ENCODE results near the gene BAIAP3. TPM values are rescaled to one million over a fixed set of nuclear protein-coding genes. Genes with fewer than 3 reads are reported as not detected.

Gene BAIAP3
- total RNA-seq, 2 experiments from 2014 or later: 19.6 to 21.5 TPM

- CTCF ChIA-PET: interaction anchor here (3.8 kb wide), 1 partner anchor 16 kb away, joined by 15 read pairs; no protein-coding TSS in a partner anchor
- H3K4me3 ChIP-seq (ENCODE audit: low read length): peak overlapping the region; percentile 26
- no peaks in the 10 kb centered on the region for H3K27me3 ChIP-seq (ENCODE audit: control insufficient read depth in 1 of 2, insufficient read depth in 2 of 2, low read length in 2 of 2)
- intact Hi-C loops (cut with DNase I, micrococcal nuclease): no loop called here
- H3K27me3 Mint-ChIP-seq: no peaks in the 10 kb centered on the region
- H3K36me3 ChIP-seq (ENCODE audit: insufficient read depth, low read length): peaks cover 40% of the 10 kb centered on the region
- H3K36me3 Mint-ChIP-seq (ENCODE audit: low read depth): peaks cover 37% of the 10 kb centered on the region
- H3K27ac ChIP-seq (ENCODE audit: low read depth in 1 of 2, low read length in 2 of 2): no peak overlapping the region
- peak overlapping the region; percentile 61 for H3K27ac Mint-ChIP-seq
- peak; percentile 32 to 84 (median 58) for DNase-seq
- peak; percentile 73 for ATAC-seq (ENCODE audit: poor library complexity)
- TF ChIP-seq CTCF (IDR thresholded peaks at IDR 0.05): no peak
- peak overlapping the region; percentile 78 for H3K4me3 Mint-ChIP-seq
- no peaks in the 10 kb centered on the region for H3K9me3 ChIP-seq (ENCODE audit: control insufficient read depth in 1 of 2, insufficient read depth in 1 of 2, low read length in 2 of 2)
- peaks cover 9% of the 10 kb centered on the region for H3K4me1 Mint-ChIP-seq (ENCODE audit: low read depth)
- H3K4me1 ChIP-seq (ENCODE audit: insufficient read depth, low read length): peaks cover 23% of the 10 kb centered on the region
- H3K9me3 Mint-ChIP-seq: no peaks in the 10 kb centered on the region
- POLR2A ChIA-PET: interaction anchor here (1.0 to 2.9 kb wide), 2 partner anchors 11 to 41 kb away, joined by 3 to 7 read pairs; partner anchors contain the start of gene UQCC4
Measured at GRCh38 chr16:1379304-1380076, 46.0 kb downstream of the BAIAP3 start.

GRCh38 chr16:1380195-1380594 is 46.8 kb downstream of the BAIAP3 start:
- Histone ChIP-seq H3K4me3 (ENCODE audit: low read length) (no peak overlapping the region), H3K36me3 (ENCODE audit: insufficient read depth, low read length) (peaks cover 36% of the 10 kb centered on the region), H3K27me3 (ENCODE audit: control insufficient read depth in 1 of 2, insufficient read depth in 2 of 2, low read length in 2 of 2) (no peaks in the 10 kb centered on the region), H3K27ac (ENCODE audit: low read depth in 1 of 2, low read length in 2 of 2) (no peak overlapping the region), H3K9me3 (ENCODE audit: control insufficient read depth in 1 of 2, insufficient read depth in 1 of 2, low read length in 2 of 2) (no peaks in the 10 kb centered on the region), H3K4me1 (ENCODE audit: insufficient read depth, low read length) (peaks cover 23% of the 10 kb centered on the region)
- ATAC-seq (ENCODE audit: poor library complexity) (no peak), DNase-seq (no peak)
- H3K36me3 Mint-ChIP-seq (ENCODE audit: low read depth): peaks cover 43% of the 10 kb centered on the region
- no peaks in the 10 kb centered on the region for H3K9me3 Mint-ChIP-seq
- TF ChIP-seq CTCF (IDR thresholded peaks at IDR 0.05): no peak
- H3K4me1 Mint-ChIP-seq (ENCODE audit: low read depth): peaks cover 9% of the 10 kb centered on the region
- intact Hi-C loops (cut with DNase I, micrococcal nuclease): no loop called here
- H3K4me3 Mint-ChIP-seq: peak overlapping the region; percentile 78
- no peaks in the 10 kb centered on the region for H3K27me3 Mint-ChIP-seq
- ChIA-PET CTCF (interaction anchor here (0.6 to 3.8 kb wide), 2 partner anchors 16 to 121 kb away, joined by 3 to 15 read pairs; no protein-coding TSS in a partner anchor), POLR2A (interaction anchor here (1.0 to 2.9 kb wide), 2 partner anchors 11 to 41 kb away, joined by 3 to 7 read pairs; partner anchors contain the start of gene UQCC4)
- peak overlapping the region; percentile 61 for H3K27ac Mint-ChIP-seq

- H3K4me1 Mint-ChIP-seq (ENCODE audit: low read depth): peaks cover 9% of the 10 kb centered on the region
Measured at GRCh38 chr16:1381612-1382406, 48.4 kb downstream of the BAIAP3 start.

More at GRCh38 chr16:1381612-1382406, 48.4 kb downstream of the BAIAP3 start:
- ATAC-seq (ENCODE audit: poor library complexity) (no peak), DNase-seq (no peak)
- H3K9me3 ChIP-seq (ENCODE audit: control insufficient read depth in 1 of 2, insufficient read depth in 1 of 2, low read length in 2 of 2): no peaks in the 10 kb centered on the region
- Mint-ChIP-seq H3K27ac (no peak overlapping the region), H3K9me3 (no peaks in the 10 kb centered on the region), H3K36me3 (ENCODE audit: low read depth) (peaks cover 38% of the 10 kb centered on the region), H3K4me3 (no peak overlapping the region), H3K27me3 (no peaks in the 10 kb centered on the region)
- no peak overlapping the region for H3K27ac ChIP-seq (ENCODE audit: low read depth in 1 of 2, low read length in 2 of 2)
- intact Hi-C loops (cut with DNase I, micrococcal nuclease): no loop called here
- no peak overlapping the region for H3K4me3 ChIP-seq (ENCODE audit: low read length)
- H3K4me1 ChIP-seq (ENCODE audit: insufficient read depth, low read length): peaks cover 23% of the 10 kb centered on the region
- POLR2A ChIA-PET: interaction anchor here (1.2 kb wide), 1 partner anchor 18 kb away, joined by 3 read pairs; no protein-coding TSS in a partner anchor
- no peaks in the 10 kb centered on the region for H3K27me3 ChIP-seq (ENCODE audit: control insufficient read depth in 1 of 2, insufficient read depth in 2 of 2, low read length in 2 of 2)
- H3K36me3 ChIP-seq (ENCODE audit: insufficient read depth, low read length): peaks cover 34% of the 10 kb centered on the region
- CTCF ChIA-PET: interaction anchor here (3.8 kb wide), 1 partner anchor 18 kb away, joined by 15 read pairs; no protein-coding TSS in a partner anchor
- TF ChIP-seq CTCF (IDR thresholded peaks at IDR 0.05): no peak

All from CD4-positive, alpha-beta T cell (primary cell).